Sigmoid colon (tissue), 4 donors: Measurements from ENCODE around the gene SBNO2.

ENCODE experiments used
- CTCF ChIP-seq, 4 experiments: fragments of 450-650 bp in 3 of 4; fragments of 200-600 bp in 1 of 4; IDR thresholded peaks; one replicate each; pipeline ENCODE4 v1.5.1; 2016 to 2019; ENCODE audit warnings: antibody characterized with exemption in 4 of 4, mild to moderate bottlenecking in 3 of 4, moderate library complexity in 2 of 4
- POLR2AphosphoS5 ChIP-seq, 4 donors: sonication (generic); formaldehyde crosslinking; IDR thresholded peaks; one replicate each; pipeline ENCODE4 v1.6.1; 2017; ENCODE audit warnings: antibody characterized with exemption in 4 of 4

GRCh38 chr19:1218751-1219567 lies 44.9 kb upstream of the SBNO2 start:
- no peak for TF ChIP-seq CTCF (IDR thresholded peaks at IDR 0.05)
- TF ChIP-seq POLR2AphosphoS5 (IDR thresholded peaks at IDR 0.05), result no peak
